NCI-H1694 (cell line): ENCODE data around the gene MTA1.
A peak's percentile ranks its signal among the peaks of the same experiment; 100 is the strongest.

Experiments
- DNase-seq: peaks from one replicate; lab custom pipeline; 2025; lab: John Stamatoyannopoulos, UW

Gene MTA1

DNA sequence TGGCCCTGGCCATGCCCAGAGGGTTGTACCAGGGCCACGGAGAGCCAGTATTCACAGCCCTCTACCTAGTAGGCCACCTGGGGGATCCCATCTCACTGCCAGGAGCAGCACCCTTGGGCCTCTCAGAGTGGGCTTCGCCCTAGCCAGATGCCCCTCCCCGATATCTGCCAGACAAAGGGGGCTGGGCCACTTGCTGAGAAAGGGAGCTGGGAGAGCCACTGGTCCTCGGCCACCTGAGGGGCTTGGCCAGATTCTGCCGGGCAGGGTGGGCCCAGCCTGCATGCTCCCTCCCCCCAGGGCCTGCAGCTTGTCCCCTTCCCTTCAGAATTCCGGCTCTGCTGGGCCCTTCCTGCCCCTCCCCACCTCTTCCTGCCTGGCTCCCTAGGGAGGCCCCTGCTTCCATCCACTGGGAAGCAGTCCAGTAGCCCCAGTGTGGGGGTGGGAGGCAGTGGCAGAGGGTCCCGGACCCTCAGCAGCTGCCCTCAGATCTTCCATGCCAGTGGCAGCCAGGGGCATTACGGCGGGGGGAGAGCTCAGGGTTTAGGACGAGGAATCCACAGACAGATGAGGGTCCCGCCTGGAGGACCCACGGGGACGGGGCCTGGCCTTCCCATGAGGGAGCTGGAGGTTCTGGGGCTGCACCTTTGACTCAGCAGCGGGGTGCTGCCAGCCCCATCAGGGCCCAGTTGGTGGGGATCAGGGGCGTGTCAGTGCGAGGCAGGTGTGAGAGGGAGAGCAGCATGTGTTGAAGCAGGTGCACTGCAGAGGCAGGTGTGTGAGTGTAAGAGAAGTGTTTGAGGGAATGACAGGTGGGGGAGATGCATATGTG, 57.4 kb downstream of the MTA1 start:
- DNase-seq: no peak

DNA sequence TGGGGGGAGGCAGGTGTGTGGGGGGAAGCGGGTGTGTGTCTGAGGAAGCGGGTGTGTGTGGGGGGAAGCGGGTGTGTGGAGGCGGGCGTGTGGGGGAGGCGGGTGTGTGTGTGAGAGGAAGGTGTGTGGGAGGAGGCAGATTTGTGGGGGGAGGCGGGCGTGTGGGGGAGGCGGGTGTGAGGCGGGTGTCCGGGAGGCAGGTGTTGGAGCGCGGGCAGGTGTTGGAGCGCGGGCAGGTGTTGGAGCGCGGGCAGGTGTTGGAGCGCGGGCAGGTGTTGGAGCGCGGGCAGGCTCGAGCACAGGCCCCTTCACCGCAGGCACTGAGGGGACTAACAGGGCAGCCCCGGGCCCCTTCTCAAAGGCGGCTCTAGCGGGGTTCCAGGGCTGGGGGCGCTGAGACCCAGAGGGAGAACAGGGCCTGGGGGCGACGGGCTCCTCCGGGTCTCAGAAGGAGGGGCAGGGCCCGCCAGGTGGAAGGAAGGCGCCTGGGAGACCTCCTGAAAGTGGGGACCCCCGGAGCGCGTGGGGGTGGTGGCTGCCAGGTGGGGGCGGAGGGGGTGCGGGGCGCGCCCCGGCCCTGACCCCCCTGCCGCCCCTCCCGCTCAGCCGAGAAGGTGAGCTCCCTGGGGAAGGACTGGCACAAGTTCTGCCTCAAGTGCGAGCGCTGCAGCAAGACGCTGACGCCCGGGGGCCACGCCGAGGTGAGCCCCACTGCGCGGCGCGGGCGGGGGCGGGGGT, 58.2 kb downstream of the MTA1 start:
- no peak for DNase-seq

DNA sequence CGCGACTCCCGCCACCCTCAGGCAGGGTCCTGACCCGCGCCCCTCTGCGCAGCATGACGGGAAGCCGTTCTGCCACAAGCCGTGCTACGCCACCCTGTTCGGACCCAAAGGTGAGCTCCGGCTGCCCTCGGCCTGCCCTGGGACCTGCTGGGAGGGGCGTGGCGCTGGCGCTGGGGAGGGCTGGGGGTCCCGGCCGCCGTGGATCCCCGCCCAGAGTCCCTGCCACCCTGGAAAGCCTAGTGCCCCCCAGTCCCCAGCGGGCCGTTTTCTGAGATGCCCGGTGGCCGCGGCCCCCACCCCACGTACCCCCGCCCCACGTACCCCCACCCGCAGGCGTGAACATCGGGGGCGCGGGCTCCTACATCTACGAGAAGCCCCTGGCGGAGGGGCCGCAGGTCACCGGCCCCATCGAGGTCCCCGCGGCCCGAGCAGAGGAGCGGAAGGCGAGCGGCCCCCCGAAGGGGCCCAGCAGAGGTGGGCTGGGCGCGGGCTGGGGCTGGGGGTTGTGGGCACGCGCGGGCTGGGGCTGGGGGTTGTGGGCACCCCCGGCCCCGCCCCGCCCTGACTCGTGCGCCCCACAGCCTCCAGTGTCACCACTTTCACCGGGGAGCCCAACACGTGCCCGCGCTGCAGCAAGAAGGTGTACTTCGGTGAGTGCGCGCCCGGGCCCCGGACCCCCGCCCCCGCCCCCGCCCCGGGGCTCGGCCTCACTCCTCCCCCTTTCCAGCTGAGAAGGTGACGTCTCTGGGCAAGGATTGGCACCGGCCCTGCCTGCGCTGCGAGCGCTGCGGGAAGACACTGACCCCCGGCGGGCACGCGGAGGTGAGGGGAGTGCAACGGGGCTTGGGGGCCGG, 59.0 kb downstream of the MTA1 start:
- no peak for DNase-seq

DNA sequence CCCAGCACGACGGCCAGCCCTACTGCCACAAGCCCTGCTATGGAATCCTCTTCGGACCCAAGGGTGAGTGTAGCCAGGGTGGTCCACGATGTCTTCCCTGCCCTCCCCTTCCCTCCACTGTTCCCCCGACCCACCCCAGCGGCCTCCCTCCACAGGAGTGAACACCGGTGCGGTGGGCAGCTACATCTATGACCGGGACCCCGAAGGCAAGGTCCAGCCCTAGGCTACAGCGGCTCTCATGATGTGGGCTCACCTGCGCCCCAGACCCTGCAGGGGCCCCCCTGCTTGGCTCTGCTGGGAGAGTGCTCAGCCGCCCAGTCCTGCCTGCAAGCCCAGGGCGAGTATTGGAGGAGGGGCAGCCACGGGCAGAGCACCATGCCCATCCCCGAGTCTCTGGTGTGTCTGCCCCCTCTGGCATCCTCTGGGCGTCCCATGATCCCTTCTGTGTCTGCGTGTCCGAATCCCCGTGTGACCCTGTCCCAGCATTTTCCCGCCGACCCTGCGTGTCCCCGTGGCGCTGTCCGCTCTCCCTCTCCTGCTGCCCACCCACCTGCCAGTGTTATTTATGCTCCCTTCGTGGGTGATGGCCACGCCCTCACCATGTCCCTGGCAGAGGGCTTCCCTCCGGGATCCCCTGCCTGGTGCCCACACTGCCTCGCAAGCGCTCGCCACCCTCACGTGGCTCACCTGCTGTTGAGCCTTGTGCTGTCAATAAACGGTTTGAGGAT, 60.0 kb downstream of the MTA1 start:
- DNase-seq: peak; percentile 32

DNA sequence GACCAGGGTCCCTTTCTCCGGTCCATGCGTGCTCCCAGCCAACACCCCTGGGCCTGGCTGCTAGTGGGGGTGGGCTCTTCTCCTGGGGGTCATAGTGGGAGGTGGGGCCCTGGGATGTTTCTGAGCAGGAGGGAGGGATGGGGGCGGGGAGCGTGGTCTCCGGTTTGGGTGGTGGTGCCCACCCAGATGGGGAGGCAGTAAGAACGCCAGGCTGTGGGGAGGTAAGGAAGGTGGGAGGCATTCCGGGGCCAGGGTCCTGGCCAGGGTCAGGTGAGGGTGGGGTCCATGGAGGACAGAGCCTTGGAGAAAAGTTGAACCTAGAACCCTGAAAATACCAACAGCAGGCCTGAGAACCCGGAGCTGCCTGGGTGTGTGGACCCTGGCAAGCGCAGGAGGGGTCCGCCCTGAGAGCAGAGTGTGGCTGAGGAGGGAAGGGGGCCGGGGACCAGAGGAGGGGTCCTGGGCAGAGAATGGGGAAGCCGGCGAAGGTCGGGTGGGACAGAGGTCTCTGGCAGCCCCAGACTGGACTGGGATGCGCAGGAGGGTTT, 60.6 kb downstream of the MTA1 start:
- DNase-seq: no peak

DNA sequence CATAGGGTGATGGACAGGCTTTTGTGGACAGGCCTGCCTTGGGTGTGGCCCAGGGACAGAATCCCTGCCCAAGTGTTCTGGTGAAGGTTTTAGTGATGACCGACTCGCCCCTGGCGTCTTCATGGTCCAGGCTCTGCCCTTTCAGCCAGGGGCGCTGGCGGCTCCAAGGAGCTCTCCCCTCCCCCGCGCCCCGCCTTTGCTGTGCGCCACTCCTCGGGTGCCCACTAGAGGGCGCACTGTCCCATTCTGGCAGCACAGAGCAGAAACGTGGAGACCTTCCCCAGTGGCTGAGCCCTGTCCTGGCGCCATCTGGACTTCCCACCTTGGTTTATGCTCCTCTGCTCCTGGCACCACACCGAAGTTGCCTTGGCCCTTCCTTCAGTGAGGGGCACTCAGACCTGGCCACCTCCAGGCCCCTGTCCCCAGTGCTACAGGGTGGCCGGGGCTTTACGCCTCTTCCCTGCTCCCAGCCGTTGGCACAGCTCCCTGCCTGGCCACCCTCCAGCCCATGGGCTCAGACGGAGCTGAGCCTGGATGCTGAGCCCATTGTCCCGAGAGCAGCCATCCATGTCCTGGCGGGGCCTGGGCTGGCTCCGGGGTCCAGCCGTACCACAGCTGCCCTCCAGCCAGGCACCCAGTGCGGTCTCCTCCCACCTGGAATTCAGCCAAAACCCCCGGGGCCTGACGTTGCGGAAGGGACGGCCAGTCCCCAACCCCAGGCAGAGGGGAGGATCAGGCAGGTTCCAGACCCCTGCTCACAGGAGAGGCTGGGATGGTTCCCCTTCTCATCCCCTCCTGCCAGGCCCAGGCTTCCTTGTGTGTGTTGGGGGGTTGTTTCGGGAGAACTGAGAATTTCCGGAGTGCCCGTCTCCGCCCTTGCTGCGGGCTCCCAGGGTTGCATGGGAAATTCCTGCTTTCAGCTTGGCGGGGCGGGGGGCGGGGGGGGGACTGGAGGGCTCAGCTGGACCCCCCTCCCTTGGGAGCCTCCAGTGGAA, 61.5 kb downstream of the MTA1 start:
- peak; percentile 91 for DNase-seq

DNA sequence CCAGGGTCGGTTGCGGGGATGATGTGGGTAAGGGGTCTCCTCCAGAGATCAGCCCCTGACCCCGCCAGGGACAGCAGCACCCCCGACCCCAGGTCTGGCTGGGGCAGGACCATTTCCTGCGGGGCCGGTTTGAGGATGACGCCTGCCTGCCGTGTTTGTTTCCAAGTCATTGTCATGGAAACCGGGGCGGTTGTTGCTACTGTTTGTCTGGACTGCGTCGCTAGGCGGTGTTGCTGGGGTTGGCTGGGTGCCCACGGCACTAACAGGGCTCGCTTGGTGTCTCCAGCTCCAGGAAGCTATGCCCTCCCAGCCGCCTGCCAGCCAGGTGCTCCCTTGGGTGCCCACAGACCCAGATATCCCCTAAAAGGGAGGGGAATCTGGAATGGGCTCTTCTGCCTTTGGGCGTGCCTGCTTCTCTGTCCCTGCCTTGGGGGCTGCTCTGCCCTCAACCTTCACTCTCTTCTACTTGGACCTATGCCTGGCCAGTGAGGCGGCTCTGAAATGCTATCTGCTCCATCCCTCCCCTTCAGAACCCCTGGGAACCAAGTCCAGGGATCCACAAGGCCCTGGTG, 62.3 kb downstream of the MTA1 start:
- peak; percentile 98 for DNase-seq

DNA sequence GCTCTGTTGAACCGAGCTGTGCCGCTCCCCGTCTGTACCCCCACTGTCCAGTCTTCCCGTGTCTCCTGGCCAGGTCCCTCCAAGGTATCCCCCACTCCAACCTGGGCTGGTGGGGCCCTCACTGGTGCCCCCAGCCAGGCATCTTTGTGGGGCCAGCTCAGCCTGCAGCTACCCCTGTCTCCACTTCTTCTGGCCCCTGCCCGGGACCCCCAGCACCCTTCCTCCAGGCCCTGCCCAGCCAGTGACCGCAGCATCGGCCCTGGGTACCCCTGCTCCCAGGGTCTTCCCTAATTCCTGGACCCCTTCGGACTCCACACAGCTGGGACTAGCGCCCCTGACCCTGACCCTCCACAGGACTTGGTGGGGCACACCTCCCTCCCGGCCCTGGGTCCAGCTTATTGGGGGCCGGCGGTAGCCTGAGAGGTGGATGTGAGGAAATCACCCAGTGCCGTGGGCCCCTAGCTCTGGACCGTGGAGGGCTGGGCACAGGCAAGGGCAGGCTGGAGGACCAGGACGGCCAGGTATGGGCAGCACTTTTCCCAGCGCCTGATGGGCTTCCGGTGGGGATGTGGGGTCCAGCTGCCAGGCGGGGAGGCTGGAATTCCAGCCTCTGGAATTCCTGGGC, 63.0 kb downstream of the MTA1 start:
- no peak for DNase-seq

DNA sequence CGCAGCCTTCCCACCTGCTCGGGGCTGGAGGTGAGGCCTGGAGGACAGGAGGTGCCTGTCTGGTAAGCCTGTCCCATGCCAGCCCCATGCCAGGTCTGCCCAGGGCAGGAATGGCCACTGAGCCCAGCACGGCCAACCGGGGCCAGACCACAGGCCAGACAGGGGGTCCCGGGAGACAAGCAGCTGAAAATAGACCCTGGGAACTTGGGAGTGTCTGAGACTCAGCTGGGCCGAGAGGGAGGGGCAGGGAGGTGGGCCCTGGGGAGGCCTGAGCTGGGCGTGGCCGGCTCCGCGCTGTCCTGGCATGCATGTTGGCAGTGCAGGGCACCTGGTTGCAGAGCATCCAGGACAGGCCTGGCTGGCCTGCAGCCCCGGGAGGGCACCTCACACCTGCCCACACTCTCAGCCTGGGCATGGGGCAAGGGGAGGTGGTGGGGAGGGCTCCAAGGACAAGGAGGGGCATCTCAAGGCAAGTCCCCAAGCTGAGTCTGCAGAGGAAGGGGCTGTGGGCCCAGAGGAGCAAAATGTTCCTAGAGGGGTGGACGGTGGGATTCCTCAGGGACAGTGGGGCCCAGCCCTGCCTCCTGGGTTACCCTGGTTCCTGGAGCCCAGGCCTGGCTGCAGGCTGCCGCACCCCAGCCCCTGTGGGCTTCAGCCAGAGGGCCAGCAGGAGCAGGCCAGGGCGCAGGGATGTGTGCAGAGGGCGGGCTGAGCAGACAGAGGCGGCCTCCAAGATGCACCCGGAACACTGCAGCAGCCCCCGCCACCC, 63.9 kb downstream of the MTA1 start:
- no peak for DNase-seq

DNA sequence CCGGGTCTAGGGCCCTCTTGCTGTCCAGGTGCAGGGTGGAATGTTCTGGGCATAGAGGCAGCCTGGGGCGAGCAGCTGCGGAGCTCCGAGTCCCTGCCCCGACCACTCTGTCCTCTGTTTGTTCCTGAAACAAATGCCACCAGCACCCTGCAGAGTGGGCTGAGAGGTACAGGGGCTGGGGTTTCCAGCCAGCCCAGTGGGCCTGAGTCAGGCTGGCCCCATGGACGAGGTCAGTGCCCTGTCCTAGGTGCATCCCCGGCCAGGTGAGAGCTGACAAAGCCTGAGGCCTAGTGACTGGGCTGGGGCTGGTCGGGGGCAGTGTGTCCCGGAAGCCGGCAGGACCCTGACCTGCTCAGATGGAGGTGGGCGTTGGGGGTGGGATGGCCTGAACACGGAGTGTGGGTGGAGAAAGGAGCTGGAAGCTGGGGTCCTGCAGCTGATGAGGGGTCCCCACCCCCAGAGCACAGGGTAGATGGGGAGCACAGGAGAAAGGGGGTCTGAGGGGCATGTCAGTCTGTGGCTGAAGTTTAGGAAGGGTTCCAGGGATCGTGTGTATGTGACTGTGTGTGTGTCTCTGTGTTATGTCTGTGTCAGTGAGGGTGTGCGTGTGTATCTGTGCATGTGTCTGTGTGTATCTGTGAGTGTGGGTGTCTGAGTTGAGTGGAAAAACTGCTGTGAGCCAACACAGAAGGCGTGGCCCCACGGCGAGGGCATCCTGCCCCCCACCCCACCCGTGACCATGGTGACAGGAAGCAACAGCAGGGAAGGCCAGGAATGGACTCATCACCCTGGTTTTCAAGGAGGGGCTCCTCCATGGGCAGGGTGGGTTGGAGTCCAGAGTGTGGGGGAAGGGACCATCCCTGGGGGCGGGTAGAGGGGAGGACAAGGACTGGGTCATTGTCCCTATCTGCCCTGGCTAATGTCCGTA, 64.7 kb downstream of the MTA1 start:
- DNase-seq: no peak

DNA sequence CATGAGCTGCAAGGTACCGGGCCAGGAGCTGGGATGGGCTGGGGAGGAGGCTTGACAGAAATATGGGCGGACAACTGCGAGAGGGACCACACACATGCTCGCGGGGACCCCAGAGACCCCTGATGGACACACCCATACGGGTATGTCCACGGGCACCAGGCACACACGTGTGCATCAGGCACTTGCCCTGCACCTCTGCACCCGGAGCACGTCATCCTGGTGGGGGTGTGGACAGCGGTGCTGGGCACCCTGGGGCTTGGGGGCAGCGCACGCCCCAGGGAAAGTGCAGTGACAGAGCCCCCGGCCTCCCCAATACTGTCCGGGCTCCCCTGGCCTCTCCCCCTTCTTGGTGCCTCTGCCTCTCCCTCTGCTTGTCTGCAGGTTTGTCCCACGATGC, 65.4 kb downstream of the MTA1 start:
- DNase-seq: no peak

DNA sequence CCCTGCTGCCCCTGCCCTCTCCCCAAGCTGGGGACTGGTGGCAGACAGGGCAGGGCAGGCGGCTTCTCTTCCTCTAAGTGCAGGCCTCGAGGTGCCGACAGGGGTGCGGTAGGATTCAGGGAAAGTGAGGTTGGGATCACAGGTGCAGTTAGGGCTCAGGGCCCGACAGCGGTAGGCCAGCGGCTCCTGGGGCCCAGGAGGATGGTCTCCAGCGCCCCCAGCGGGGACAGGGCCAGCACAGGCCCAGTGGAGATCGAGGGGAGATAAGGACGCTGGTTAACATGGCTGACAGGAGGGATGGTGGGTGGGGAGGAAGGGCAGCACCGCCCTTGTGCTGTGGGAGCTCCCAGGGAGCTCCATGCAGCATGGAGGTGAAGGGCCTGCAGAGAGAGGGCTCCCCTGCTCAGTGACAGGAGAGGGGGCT, 66.1 kb downstream of the MTA1 start:
- peak; percentile 34 for DNase-seq

DNA sequence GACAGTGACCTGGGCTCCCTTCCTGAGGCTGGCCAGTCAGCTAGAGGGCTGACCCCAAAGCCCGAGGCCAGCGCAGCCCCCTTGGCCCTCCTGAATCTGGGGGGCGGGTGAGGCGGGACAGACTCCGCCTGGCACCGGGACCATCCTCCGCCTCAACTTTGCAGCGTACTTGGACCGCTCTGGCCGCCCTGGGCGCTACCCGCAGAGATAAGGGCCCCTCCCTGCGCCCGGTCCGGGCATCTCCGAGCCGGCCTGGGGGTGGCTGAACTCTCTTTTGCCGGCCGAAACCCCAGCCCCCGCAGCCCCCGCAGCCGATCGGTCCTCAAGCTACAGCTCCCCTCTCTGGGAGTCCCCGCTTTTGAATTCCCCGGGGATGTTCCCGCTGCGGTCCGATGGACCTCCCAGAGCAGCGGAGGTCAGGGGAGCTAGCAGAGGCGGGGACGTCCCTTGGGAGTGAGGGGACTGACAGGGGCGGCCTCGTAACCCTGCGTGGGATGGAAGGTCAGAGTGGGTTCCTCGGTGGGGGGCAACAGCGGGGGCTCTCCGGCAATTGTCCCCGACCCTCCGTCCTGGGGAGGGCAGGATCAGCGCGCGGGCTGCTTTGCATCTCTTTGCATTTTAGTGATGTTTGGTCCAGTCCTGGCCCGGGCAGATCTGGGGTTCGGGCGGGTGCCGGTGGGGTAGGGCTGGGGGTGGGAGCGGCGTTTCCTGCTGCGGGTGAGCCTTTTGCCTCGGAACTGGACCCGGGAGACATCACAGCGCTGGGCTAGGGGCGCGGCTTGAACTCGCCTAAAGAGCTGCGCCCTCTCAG, 66.7 kb downstream of the MTA1 start, which contains the start of gene CRIP1:
CRIP1 (plus strand) TSS at position 724 of the 811 bp plus-strand sequence. CDS start 374 bp downstream, outside the sequence.
- no peak for DNase-seq

DNA sequence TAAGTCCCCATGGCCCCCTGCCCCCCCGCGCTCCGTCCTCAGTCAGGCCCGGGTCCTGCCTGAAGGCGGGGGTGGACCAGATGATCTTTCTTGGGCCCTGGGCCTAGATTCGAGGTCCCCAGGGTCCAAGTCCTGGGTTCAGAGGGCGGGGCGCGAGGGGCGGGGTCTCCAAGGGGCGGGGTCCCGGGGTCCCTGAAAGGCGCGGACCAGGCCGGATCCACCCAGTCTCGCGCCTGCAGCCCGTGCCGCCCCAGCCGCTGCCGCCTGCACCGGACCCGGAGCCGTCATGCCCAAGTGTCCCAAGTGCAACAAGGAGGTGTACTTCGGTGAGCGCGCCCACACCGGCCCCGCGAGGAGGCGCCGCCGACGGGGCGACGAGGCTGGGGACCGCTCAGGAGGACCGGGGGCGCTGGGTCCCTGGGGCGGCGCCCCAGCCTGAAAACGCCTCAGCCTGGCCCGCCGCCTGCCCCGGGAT, 67.4 kb downstream of the MTA1 start:
- no peak for DNase-seq

DNA sequence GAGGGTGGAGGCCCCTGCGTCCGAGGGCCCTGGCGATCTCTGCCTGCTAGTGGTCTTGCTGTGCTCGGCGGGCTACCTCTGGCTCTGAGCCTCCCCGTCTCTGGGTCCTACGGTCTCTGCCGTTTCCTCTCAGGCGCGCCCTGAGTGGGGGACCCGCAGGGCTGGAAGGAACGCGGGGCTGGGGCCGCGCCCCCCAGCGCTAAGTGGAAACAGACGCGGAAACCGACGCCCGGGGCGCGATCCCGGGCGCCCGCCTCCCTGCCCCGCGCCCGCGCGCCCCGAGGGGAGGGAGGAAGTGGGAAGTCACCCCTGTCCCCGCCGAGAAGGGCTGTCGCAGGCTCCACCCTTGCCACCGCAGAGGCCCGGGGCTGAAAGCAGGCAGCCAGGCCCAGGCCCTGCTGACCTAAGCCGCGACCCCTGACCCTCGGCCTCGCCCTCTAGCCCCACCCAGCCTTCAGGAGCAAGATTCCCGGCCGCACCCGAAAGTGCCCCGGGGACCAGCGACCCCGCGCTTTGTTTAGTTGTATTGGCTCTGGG, 67.9 kb downstream of the MTA1 start:
- DNase-seq: no peak
